Uterine smooth muscle cell (primary cell): Measurements from ENCODE around the gene SKP2. TPM values are rescaled to one million over a fixed set of nuclear protein-coding genes. Genes with fewer than 3 reads are reported as not detected.

ENCODE experiments used
- total RNA-seq: library from RNA; depleted of rRNA; stranded (reverse); fragments of >200 nt; gene quantifications from 2 replicates; pipeline ENCODE4 v1.2.3, GENCODE V29; 2014

SKP2 gene
- 20.9 and 34.8 TPM in 2 replicates for total RNA-seq

GRCh38 chr5:36151434-36152323, at the start of gene SKP2, which contains the start of gene LMBRD2:
Gene SKP2, plus strand, starts transcription at chr5:36152111. Its CDS starts 152 bp downstream, at chr5:36152263.
Gene LMBRD2, minus strand, starts transcription at chr5:36151887. Its CDS starts 8,538 bp downstream, at chr5:36143349.

Other genes starting within 250 kb of the SKP2 start
- gene CAPSL, start 213.5 kb upstream of the SKP2 start, total RNA-seq = not detected in 2 replicates
- gene UGT3A1, start 160.7 kb upstream of the SKP2 start, total RNA-seq = not detected in 2 replicates
- gene UGT3A2, start 85.2 kb upstream of the SKP2 start, total RNA-seq = not detected in 2 replicates
- gene LMBRD2, start 224 bp upstream of the SKP2 start, total RNA-seq = 15.1 and 16.4 TPM in 2 replicates
- 23.6 and 30.7 TPM in 2 replicates for gene NADK2, start 89.8 kb downstream of the SKP2 start, total RNA-seq
- gene RANBP3L, start 149.8 kb downstream of the SKP2 start, total RNA-seq = 0.11 and 0.12 TPM in 2 replicates